PC-3 (cell line): ENCODE results near the gene ASMTL. TPM values are rescaled to one million over a fixed set of nuclear protein-coding genes. Genes with fewer than 3 reads are reported as not detected.

Experiments used
- ATAC-seq: fragments of 200-7000 bp; cut with Tn5 transposase; 2 replicates; pipeline ENCODE4 v1.9.1; 2020; ENCODE audit warnings: mild to moderate bottlenecking, moderate library complexity
- BruUV-seq: library from RNA; stranded (reverse); fragments of 400-500 nt; replicated peaks from 2 replicates; lab custom pipeline; 2021; lab: Mats Ljungman, UMichigan
- CTCF ChIA-PET: fragments of 300-600 bp; sonication (Branson Sonifier 250); formaldehyde crosslinking; loops from one replicate; lab custom pipeline; 2022; ENCODE audit warnings: antibody characterized with exemption; lab: Charles Lee
- POLR2A ChIA-PET: fragments of 300-600 bp; sonication (Branson Sonifier 250); formaldehyde crosslinking; loops from one replicate; lab custom pipeline; 2022; ENCODE audit warnings: antibody characterized with exemption; ENCODE audit not compliant: unreplicated experiment; lab: Charles Lee
- DNase-seq: peaks from one replicate; pipeline ENCODE4 v3.0.0-alpha.2; 2015
- H2AFZ ChIP-seq: fragments of 300-600 bp; sonication (generic); 2 replicates; pipeline ENCODE4 v1.6.0; 2016; ENCODE audit warnings: antibody characterized with exemption, low read length
- H3F3A ChIP-seq: fragments of 300-600 bp; sonication (generic); one replicate; pipeline ENCODE4 v1.6.0; 2017; ENCODE audit warnings: antibody characterized with exemption, low read length, control low read depth, mild to moderate bottlenecking; ENCODE audit not compliant: unreplicated experiment
- H3K27ac ChIP-seq: fragments of 300-600 bp; sonication (generic); 2 replicates; pipeline ENCODE4 v1.5.1; 2016; ENCODE audit warnings: mild to moderate bottlenecking, low read length
- H3K27me3 ChIP-seq: fragments of 300-600 bp; sonication (generic); 2 replicates; pipeline ENCODE4 v1.6.1; 2016; ENCODE audit warnings: low read length, mixed read lengths
- H3K36me3 ChIP-seq: fragments of 300-600 bp; sonication (generic); 2 replicates; pipeline ENCODE4 v1.6.1; 2016; ENCODE audit warnings: low read depth, mixed run types, low read length, mixed read lengths
- H3K4me1 ChIP-seq: fragments of 300-600 bp; sonication (generic); 2 replicates; pipeline ENCODE4 v1.5.1; 2016; ENCODE audit warnings: low read length; ENCODE audit not compliant: insufficient read depth
- H3K4me2 ChIP-seq: fragments of 300-600 bp; sonication (generic); 2 replicates; pipeline ENCODE4 v1.6.0; 2016; ENCODE audit warnings: low read length
- H3K4me3 ChIP-seq: fragments of 300-600 bp; sonication (generic); 2 replicates; pipeline ENCODE4 v1.5.1; 2016; ENCODE audit warnings: mild to moderate bottlenecking, low read length, mixed read lengths
- H3K79me2 ChIP-seq: fragments of 300-600 bp; sonication (generic); 2 replicates; pipeline ENCODE4 v1.6.1; 2017; ENCODE audit warnings: low read length, mixed read lengths
- H3K9ac ChIP-seq: fragments of 300-600 bp; sonication (generic); 2 replicates; pipeline ENCODE4 v1.6.0; 2016; ENCODE audit warnings: mild to moderate bottlenecking, low read length
- H3K9me2 ChIP-seq: fragments of 300-600 bp; sonication (generic); replicated peaks from 2 replicates; pipeline ENCODE4 v1.6.1; 2016; ENCODE audit warnings: mixed run types, low read length, mixed read lengths
- H3K9me3 ChIP-seq: fragments of 300-600 bp; sonication (generic); 2 replicates; pipeline ENCODE4 v1.6.1; 2016; ENCODE audit warnings: low read length, mixed read lengths
- H4K20me1 ChIP-seq: fragments of 300-600 bp; sonication (generic); 2 replicates; pipeline ENCODE4 v1.6.1; 2016; ENCODE audit warnings: low read length, mixed read lengths
- CTCF ChIP-seq: fragments of 300-600 bp; sonication (generic); conservative IDR thresholded peaks from 2 replicates; pipeline ENCODE4 v1.5.1; 2017; ENCODE audit warnings: antibody characterized with exemption, low read depth, mild to moderate bottlenecking, low read length
- EZH2 ChIP-seq: fragments of 300-600 bp; sonication (generic); IDR thresholded peaks from one replicate; pipeline ENCODE4 v1.6.1; 2017; ENCODE audit warnings: antibody characterized with exemption, mild to moderate bottlenecking, low read length; ENCODE audit not compliant: unreplicated experiment
- EZH2phosphoT487 ChIP-seq: fragments of 300-600 bp; sonication (generic); IDR thresholded peaks from 2 replicates; pipeline ENCODE4 v1.6.1; 2018; ENCODE audit warnings: mild to moderate bottlenecking, antibody characterized with exemption, low read length, borderline replicate concordance
- intact Hi-C: fragments of 100-400 bp; cut with micrococcal nuclease; formaldehyde crosslinking; loops from 2 replicates; pipeline ENCODE4 v1.9.0; 2023
- total RNA-seq: library from RNA; depleted of rRNA; stranded (reverse); fragments of >200 nt; gene quantifications from 2 replicates; pipeline ENCODE4 v1.2.3, GENCODE V29; 2014

The ASMTL gene
- total RNA-seq, 1 experiment from 2014 or later = 6.7 TPM

- Histone ChIP-seq H3K4me2 (no peak overlapping the region), H3K27ac (no peak overlapping the region), H3K36me3 (no peaks in the 10 kb centered on the region), H3K9me2 (no peaks in the 10 kb centered on the region), H3K9ac (no peak overlapping the region), H4K20me1 (no peaks in the 10 kb centered on the region), H3K79me2 (no peaks in the 10 kb centered on the region), H2AFZ (no peak overlapping the region), H3K9me3 (no peaks in the 10 kb centered on the region), H3F3A (no peaks in the 10 kb centered on the region), H3K4me3 (no peak overlapping the region), H3K4me1 (no peaks in the 10 kb centered on the region), H3K27me3 (no peaks in the 10 kb centered on the region)
- intact Hi-C loops = no loop called here
- no peak for TF ChIP-seq EZH2
- no peak for TF ChIP-seq EZH2phosphoT487
- no peak for TF ChIP-seq CTCF
- DNase-seq = no peak
- ChIA-PET POLR2A (no interaction called here), CTCF (no interaction called here)
- ATAC-seq = no peak
- BruUV-seq = no TSS peak
Measured at GRCh38 chrX:1486749-1487361, 34.1 kb upstream of the ASMTL start.

GRCh38 chrX:1486177-1486576 is 33.5 kb upstream of the ASMTL start:
- POLR2A ChIA-PET = no interaction called here
- Histone ChIP-seq H3K9me2 (no peaks in the 10 kb centered on the region), H4K20me1 (no peaks in the 10 kb centered on the region), H3K27ac (no peak overlapping the region), H3K79me2 (no peaks in the 10 kb centered on the region), H3K4me1 (no peaks in the 10 kb centered on the region), H3K27me3 (no peaks in the 10 kb centered on the region), H3K4me3 (no peak overlapping the region), H3K36me3 (no peaks in the 10 kb centered on the region), H3F3A (no peaks in the 10 kb centered on the region), H2AFZ (no peak overlapping the region), H3K9ac (no peak overlapping the region), H3K4me2 (no peak overlapping the region), H3K9me3 (no peaks in the 10 kb centered on the region)
- DNase-seq (no peak), ATAC-seq (no peak)
- CTCF ChIA-PET = no interaction called here
- TF ChIP-seq EZH2 (no peak), EZH2phosphoT487 (no peak), CTCF (no peak)
- no TSS peak for BruUV-seq
- intact Hi-C loops = no loop called here

GRCh38 chrX:1485033-1485432 is 32.3 kb upstream of the ASMTL start:
- DNase-seq (no peak), ATAC-seq (no peak)
- ChIA-PET CTCF (no interaction called here), POLR2A (no interaction called here)
- BruUV-seq = no TSS peak
- TF ChIP-seq EZH2phosphoT487 = no peak
- no peak for TF ChIP-seq CTCF
- TF ChIP-seq EZH2 = no peak
- Histone ChIP-seq H3K27me3 (no peaks in the 10 kb centered on the region), H3F3A (no peaks in the 10 kb centered on the region), H3K9ac (no peak overlapping the region), H3K9me3 (no peaks in the 10 kb centered on the region), H3K36me3 (no peaks in the 10 kb centered on the region), H4K20me1 (no peaks in the 10 kb centered on the region), H3K4me1 (no peaks in the 10 kb centered on the region), H2AFZ (no peak overlapping the region), H3K4me2 (no peak overlapping the region), H3K79me2 (no peaks in the 10 kb centered on the region), H3K9me2 (no peaks in the 10 kb centered on the region), H3K4me3 (no peak overlapping the region), H3K27ac (no peak overlapping the region)
- intact Hi-C loops = no loop called here
